Measurements from ENCODE around the gene ADAMTS14. TPM values are rescaled to one million over a fixed set of nuclear protein-coding genes. Genes with fewer than 3 reads are reported as not detected.

ADAMTS14 gene
- total RNA-seq, 1 donor from 2014 or later, result 1.1 TPM

GRCh38 chr10:70673043-70673928 is 980 bp downstream of the ADAMTS14 start:
- no peak overlapping the region for H3K27ac Mint-ChIP-seq (ENCODE audit: unreplicated experiment)
- no peak for DNase-seq (ENCODE audit: low spot score)

GRCh38 chr10:70673929-70674559 is 1.7 kb downstream of the ADAMTS14 start:
- DNase-seq (ENCODE audit: low spot score), result no peak
- Mint-ChIP-seq H3K27ac (ENCODE audit: unreplicated experiment) (no peak overlapping the region), H3K9me3 (ENCODE audit: unreplicated experiment) (no peaks in the 10 kb centered on the region), H3K4me1 (ENCODE audit: unreplicated experiment) (peaks cover 21% of the 10 kb centered on the region), H3K36me3 (ENCODE audit: low read depth, unreplicated experiment) (no peaks in the 10 kb centered on the region), H3K4me3 (ENCODE audit: unreplicated experiment) (no peak overlapping the region), H3K27me3 (ENCODE audit: unreplicated experiment) (peaks cover 15% of the 10 kb centered on the region)
- TF ChIP-seq CTCF (IDR thresholded peaks at IDR 0.05; ENCODE audit: unreplicated experiment), result no peak

More at GRCh38 chr10:70673043-70673928, 980 bp downstream of the ADAMTS14 start:
- no peak for TF ChIP-seq CTCF (IDR thresholded peaks at IDR 0.05; ENCODE audit: unreplicated experiment)
- Mint-ChIP-seq H3K4me1 (ENCODE audit: unreplicated experiment) (peaks cover 18% of the 10 kb centered on the region), H3K36me3 (ENCODE audit: low read depth, unreplicated experiment) (peaks cover 3% of the 10 kb centered on the region), H3K9me3 (ENCODE audit: unreplicated experiment) (no peaks in the 10 kb centered on the region), H3K4me3 (ENCODE audit: unreplicated experiment) (peak overlapping the region; percentile 66), H3K27me3 (ENCODE audit: unreplicated experiment) (peaks cover 15% of the 10 kb centered on the region)

- Mint-ChIP-seq H3K27me3 (ENCODE audit: unreplicated experiment) (peaks cover 15% of the 10 kb centered on the region), H3K4me3 (ENCODE audit: unreplicated experiment) (no peak overlapping the region)
- no peak for TF ChIP-seq CTCF (IDR thresholded peaks at IDR 0.05; ENCODE audit: unreplicated experiment)
These were observed 2.5 kb downstream of the ADAMTS14 start for GRCh38 chr10:70674560-70675495.

GRCh38 chr10:70675496-70676161 is 3.3 kb downstream of the ADAMTS14 start:
- H3K27ac Mint-ChIP-seq (ENCODE audit: unreplicated experiment), result no peak overlapping the region
- peaks cover 32% of the 10 kb centered on the region for H3K4me1 Mint-ChIP-seq (ENCODE audit: unreplicated experiment)
- no peaks in the 10 kb centered on the region for H3K36me3 Mint-ChIP-seq (ENCODE audit: low read depth, unreplicated experiment)
- no peak for TF ChIP-seq CTCF (IDR thresholded peaks at IDR 0.05; ENCODE audit: unreplicated experiment)
- H3K27me3 Mint-ChIP-seq (ENCODE audit: unreplicated experiment), result peaks cover 15% of the 10 kb centered on the region
- H3K4me3 Mint-ChIP-seq (ENCODE audit: unreplicated experiment), result no peak overlapping the region
- DNase-seq (ENCODE audit: low spot score), result no peak
- no peaks in the 10 kb centered on the region for H3K9me3 Mint-ChIP-seq (ENCODE audit: unreplicated experiment)

More at GRCh38 chr10:70674560-70675495, 2.5 kb downstream of the ADAMTS14 start:
- H3K9me3 Mint-ChIP-seq (ENCODE audit: unreplicated experiment), result no peaks in the 10 kb centered on the region
- DNase-seq (ENCODE audit: low spot score), result no peak
- H3K36me3 Mint-ChIP-seq (ENCODE audit: low read depth, unreplicated experiment), result no peaks in the 10 kb centered on the region
- H3K4me1 Mint-ChIP-seq (ENCODE audit: unreplicated experiment), result peaks cover 29% of the 10 kb centered on the region
- no peak overlapping the region for H3K27ac Mint-ChIP-seq (ENCODE audit: unreplicated experiment)
